Activated CD8-positive, alpha-beta memory T cell treated with anti-CD3 and anti-CD28 coated beads, Interleukin-2, amount 50 U/mL, for 4 hours (primary cell): ENCODE results near the gene CXCL14.

ENCODE experiments used
- DNase-seq: peaks from one replicate; pipeline ENCODE4 v3.0.0-alpha.2; 2020

CXCL14 gene

DNA sequence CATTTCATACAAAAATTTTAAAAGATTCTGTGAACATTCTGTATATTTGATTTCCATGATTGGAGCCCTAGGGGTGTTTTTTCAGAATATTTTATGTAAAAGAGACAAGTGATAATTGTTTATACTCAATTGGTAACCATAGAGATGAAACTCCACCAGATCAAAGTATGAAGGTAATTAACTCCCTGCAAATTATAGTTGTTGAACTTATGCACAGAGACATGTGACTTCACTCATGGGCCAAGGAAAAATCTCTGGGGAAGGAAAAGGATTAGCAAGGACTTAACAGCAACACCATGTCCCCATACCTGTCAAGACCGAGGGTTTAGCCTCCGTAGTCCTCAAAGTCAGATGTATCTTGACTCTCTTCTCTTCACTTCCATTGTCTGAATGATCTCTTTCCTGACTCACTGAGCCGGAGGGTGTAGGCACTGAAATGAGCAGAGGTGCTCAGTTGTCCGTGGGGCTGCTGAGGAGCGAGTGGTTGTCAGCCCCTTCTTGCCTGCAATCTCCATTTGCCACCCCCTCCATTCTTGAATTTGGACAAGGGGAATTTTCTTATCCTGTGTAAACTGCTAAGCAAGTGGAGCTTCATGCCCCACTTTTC lies 17.5 kb upstream of the CXCL14 start:
- no peak for DNase-seq

DNA sequence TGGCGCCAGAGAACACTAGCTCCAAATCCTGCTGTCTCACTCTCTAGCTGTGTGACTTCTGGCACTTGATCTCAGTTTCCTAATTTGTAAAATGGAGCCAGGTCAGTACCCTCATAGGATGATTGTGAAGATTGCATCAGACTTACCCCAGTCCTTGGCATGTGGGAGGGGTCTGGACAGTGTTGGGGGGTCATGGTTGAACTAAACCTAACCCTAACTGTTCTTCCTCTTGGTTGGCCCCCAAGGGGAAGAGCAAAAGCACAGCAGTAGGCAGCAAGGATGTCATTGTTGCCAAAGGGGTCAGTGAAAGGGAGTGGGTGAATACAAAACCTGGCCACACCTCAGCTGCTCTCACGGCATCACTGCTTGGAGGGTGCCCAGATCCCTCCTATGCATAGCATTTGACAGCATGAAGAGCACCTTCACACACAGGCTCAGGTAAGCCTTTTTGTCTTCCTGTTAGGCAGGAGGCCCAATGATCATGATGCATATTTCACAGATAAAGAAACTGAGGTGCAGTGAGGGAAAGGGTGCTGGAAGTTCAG lies 15.7 kb upstream of the CXCL14 start:
- no peak for DNase-seq

DNA sequence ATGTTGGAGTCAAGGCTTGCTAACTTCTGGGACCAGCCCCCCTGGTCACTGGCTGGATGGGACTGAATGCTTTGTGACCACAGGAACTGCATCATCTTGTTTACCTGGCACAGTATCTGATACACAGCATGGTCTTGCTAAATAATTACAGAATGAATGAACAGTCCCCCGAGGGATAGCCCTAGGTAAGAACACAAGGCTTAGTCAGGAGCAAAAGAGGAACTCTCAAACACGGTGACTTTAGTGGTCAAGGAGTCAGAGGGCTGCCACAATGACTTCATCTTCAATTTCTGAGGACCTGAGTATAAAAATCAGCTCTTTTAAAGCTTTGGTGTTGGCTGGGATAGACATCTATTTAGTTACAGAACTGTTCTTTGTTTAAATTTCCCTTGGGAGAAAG lies 15.1 kb upstream of the CXCL14 start:
- no peak for DNase-seq

DNA sequence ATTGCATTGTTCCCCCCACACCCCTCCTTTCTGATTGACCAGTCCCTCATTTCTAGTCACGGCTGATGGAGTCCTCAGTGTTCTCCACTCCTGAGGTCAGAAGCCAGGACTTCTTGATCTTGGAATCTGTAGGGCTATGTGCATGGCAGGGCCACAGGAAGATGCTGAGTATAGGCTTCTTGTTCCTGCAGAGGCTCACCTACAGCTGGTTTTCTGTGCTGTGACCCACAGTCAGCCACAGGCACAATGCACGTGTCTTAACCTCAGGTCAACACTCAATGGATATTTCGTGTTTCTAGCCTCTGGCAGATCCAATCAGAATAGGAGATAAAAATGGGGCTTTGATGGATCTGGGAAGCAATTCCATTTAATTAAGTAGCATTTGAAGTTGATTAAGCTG lies 14.3 kb upstream of the CXCL14 start:
- no peak for DNase-seq

DNA sequence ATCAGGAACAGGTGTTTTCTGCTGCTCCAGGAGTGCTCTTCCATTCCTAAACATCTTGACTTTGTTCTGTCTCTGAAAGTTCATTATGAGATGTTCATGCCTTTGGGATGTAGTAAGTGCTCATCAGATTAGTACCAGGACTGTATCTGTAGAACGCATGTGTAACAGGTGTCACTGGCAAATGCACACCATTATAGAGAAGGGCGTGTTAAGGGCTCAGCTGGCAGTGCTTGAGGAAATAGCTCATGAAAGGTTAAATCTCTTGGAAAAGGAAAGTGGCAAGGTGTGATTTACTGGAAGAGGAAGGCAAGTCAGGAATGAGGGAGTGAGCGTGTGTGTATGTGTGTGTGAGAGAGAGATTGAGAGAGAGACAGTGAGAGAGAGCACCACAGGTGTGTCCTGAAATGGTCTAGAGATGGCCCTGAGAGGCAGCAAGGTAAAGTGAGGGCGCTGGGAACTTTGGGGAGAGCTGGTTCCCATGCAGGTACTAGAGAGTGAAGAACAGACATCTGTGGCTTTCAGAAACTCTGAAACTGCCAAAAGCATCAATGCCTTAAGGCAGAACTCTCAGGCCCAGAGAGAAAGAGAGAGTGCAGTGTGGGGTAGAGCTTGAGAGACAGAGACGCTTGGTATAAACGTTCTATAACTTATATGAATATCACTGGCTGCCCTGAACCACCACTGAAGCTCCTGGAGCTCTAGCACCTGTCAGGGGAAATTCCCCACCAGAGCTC lies 13.7 kb upstream of the CXCL14 start:
- no peak for DNase-seq

DNA sequence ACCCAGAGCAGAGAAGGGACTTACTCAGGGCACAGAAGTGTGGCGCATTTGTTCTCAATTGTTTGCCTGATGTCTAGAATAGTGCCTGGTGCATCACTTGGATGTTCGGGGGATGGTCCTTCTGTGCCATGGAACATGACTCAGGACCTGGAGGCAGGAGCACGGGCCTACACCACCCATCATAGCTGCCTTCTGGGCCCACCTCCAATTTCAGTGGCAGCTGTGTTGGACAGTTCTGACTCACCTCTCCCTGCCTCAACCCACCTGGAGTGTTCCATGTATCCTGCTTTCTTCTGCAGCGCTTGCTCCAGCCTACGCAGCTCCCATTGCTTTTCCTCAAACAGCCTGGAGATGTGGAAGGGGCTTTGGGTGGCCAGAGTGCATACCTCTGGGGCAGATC lies 12.5 kb upstream of the CXCL14 start:
- DNase-seq = no peak

DNA sequence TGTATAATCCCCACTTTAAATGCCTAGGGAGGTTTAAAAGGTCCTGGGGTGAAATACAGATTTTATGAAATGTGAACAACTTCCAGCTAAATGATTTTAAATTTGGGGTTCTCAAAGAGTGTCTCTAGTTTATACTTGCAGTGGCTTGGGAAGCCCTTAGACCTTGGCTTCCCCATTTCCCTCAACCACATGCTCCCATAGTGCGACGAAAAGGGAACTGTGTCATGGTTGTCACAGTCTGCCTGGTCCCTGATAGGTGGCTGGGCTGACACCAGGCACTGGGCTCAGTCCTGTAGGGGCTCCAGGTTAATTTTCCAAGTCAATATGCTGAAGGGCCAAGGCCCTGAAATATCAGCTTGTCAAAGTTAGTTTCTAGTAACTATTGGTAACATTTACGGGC lies 10.4 kb upstream of the CXCL14 start:
- DNase-seq = no peak

DNA sequence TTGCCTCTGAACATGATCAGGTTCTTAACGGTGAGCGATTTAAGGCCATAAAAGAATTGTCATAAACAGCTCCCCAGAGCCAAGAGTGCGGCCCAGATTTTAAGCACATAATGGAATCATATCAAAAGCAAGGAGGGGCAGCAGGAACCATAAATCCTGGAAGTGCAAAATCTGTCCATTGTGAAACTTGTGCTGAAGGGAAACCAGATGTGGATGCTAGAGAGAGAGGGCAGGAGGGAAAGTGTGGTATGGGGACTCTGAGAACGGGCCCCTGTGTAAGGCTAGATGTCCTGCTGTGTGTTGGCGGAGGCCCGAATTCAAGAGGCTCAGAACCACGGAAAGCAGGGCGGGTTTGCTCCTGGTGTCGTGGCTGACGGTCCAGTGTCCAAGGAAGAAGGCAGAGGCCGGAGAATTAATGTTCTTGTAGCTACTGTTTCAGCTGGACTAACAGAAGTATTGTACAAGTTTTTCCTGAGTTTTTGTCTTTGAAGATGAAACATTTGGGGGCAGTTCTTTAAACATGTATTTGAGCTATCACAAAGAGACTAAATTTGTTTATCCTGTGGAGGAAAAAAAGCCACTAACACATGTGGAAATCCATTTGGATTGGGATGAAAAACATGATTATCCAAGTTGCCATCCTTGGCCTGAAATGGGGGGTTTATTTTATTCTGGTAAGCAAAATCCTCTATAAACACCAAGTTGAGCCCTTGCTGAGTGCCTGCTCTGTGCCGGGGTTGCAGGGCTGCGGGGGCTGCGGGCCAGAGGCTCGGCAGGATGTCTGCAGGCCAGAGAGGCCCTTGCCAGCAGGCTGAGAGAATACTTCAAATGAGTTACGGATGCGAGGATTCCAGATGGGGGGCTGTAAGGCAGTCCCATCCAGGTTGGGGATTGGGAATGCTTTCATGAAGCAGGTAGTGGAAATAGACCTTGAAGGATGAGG lies 9.2 kb upstream of the CXCL14 start:
- DNase-seq = no peak

DNA sequence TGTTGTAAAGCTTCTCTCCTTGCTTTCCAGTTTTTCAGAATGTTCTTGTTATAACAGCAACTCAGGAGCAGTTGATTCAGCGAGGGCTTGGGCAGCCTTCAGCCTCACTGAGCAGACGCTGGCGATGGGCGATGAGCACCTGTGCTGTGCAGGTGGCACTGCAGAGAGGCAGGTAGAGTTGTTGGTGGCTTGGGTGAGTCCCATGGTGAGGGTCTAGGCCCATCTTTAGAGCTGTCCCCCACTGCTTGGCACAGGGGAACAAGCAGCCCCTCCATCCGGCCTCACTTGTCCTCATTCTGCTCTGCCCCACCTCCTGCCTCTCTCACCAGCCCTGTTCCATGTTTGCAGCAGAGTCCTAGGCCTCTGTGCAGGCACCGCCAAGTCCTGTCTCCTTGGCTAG lies 6.1 kb upstream of the CXCL14 start:
- DNase-seq = no peak

DNA sequence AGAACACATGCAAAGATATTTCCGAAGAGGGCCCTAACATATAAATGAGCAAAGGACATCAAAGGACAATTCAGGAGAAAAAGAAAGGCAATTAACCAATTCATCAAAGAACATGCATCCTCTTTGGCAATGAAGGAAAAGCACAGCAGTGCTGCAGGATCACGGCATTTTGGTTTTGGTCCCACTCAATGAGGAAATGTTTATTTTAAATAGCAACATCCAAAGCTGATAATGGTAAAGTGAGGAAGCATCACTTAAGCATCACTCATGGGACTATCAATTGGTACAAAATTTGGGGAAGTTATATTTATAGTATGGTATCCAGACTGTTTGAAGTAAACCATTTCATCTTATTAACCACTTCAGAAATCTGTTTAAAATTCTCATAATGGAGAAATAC lies 5.5 kb upstream of the CXCL14 start:
- DNase-seq = no peak

DNA sequence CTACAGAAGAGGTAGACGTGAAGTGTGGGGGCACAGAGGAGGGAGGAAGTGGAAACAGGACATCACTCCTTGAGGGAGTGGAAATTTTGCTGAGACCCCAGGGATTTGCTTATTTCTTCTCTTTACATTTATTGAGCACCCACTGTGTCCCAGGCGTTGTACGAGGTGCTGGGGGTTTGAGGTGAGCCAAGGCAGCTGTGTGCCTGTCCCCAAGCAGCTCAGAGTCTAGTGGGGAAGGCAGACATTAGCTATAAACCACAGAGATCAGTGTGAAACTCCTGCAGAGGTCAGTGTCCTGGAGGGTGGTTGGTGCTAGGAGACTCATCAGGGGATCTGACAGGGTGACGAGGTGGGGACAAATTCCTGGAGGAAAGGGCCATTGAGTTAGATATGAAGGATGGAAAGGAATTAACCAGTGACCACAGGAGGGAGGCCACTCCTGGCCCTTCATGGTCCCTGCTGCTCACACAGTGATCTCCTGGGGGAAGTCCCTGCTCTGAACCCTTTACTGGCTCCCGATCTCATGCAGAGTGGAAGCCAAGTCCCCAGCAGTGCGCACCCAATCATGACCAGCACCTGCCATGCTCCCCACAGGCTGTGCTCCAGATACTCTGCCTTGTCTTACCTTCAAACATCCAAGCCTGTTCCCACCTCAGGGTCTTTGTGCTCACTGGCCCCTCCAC lies 3.4 kb upstream of the CXCL14 start:
- no peak for DNase-seq

DNA sequence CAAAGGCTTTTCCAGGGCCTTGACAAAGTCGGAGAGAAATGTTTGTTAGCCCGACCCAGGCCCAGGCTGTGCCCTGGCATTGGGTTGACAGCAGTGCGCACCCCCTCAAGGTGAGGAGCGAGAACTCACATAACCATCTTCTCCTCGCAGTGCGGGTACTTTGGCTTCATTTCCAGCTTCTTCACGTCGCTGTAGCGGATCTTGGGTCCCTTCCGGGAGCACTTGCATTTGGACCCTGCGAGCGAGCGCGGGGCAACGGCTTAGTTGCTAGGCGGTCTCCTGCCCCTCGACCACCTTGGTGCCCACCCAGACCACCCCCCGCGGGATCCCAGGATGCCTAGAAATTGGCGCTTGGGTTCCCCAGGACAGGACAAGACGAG lies 496 bp downstream of the CXCL14 start:
- no peak for DNase-seq

DNA sequence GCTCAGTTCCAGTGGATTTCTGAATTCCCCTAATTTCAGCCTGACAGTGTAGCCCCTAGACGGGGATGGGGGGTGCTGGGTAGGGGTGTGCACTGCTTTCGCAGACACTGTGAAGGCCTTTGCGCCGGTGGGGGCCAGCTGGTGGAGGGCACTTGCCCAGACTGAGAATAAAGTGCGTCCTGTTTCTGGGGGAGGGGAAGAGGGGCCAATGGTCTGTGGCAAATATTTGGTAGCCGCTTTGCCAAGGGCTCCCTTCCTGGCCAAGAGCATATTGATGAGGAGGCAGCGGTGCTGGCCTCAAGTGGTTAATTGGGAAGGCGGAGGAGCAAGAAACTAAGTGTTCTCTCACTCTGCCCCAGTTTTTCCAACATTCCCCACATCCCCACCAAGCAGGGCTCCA lies 1.4 kb downstream of the CXCL14 start:
- no peak for DNase-seq

DNA sequence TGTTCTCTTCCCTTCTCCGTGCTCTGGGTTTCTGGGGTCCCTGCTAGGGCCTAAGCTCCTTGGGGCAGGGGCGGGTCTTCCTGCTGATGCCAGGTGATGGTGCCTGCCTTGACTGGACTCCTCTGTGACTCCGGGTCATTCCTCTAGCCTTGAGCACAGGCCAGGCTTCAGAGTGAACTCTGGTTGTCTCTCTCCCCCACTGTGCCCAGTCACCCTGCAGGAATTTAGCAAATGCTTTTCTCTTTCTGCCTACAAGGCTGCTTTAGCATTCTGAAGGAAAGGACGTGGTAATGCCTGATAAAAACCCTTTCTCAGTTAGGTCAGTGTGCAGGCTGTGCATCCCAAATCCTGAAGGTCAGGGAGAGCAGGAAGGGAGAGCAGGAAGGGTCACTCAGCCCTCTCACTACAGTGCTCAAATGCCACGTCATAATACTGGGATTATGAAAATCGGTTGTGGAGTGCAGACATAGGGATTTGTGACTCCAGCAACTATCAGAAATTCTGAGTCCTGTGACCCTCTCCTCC lies 2.7 kb downstream of the CXCL14 start:
- DNase-seq = no peak

DNA sequence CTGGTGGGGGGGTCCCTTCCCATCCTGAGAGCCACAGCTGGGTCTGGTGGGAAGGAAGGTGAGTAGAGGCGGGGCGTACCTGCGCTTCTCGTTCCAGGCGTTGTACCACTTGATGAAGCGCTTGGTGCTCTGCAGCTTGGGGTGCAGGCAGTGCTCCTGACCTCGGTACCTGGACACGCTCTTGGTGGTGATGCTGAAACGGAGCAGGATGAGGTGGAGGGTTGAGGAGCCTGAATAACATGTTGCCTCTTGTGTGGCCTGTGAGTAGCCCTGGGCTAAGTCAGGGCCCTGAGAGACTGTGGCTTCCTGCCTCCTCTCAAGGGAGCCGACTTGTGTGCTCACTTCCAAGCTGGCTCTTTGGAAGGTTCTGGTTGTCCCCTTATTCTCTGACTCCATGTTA lies 4.3 kb downstream of the CXCL14 start:
- no peak for DNase-seq

DNA sequence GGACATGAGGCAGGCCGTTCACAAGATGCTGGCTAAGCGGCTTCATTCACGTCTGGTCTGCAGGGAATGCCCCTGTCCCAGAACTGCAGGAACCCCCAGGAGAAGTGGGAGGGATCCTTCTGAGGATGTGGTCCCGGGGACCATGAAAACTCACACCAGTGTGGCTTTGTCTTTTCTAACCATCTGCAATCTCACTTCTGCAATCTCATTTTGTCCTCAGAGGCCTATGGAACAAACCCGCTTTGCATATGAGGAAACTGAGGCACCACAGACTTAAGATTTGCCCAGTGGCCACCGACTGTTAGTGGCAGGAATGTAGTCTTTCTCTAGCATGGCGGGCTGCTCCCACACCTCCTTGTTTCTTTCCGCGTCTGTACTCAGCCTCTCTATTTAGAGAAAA lies 6.9 kb downstream of the CXCL14 start:
- no peak for DNase-seq

DNA sequence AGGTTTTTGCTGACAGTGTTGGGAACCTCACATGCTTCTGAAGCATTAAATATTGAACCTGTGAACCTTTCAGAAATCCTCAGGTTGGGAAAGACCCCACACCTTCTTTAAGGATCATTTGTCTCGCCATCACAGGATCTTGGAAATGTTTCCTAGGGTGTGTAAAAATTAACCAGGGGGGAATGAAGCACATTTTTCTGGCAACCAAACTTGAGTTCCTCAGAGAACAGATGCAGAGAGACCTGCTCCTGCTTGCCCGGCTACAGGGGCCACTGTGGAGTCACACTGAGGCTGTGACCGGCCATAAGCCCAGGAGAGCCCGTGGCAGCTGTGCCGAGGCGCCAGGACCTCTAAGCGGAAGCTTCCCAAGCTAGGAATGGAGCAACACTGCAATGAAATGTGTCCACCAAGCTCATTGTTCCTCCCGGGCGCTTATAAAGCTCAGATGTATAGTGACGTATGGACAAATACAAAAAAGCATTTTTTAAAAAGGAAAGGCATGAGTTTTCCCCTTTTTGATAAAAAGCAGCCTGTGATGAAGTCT lies 7.7 kb downstream of the CXCL14 start:
- DNase-seq = no peak

DNA sequence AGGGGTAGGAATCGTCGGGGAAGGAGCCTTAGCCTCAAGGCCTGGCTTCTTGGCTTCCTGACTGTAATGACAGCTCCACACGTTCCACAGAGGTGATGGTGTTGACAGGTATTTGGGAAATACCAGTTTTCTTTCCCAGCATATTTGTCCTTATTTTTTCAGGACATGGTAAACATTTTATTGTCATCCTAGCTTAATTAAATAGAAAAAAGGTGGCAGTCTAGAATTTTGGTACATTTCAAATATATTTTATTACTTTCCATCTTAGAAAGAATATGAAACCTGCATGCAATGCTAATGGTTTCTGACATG lies 8.4 kb downstream of the CXCL14 start:
- no peak for DNase-seq

DNA sequence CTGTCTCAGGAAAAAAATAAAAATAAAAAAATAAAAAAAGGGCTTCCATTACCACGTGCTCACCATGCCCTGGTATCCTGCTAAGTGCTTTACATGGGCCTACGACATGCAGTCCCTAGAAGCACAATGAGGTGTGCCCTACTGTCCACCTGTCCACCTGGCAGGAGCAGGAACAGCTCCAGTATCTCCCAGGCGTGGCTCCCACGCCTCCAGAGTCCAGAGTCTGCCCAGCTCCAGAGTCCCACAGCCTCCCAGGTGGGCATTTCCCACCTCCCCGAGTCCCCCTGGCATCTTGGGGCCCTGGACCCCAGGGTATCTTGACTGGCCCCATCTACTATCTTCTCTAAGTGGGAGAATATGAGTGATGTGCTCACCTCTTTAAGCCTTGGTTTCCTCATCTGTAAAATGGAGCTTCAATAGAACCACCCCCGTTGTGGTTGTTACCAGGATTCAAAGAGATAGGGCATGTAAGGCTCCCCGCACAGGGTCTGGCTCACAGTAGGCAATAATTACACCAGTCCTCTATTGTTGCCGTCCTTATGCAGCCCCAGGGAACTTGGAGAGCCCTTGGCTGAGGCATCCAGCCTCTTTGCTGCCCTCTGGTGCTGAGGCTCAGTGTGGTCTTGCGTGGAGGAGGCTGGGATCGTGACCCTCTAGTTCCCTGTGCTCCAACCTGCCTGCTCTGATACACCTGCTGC lies 8.9 kb downstream of the CXCL14 start:
- no peak for DNase-seq

DNA sequence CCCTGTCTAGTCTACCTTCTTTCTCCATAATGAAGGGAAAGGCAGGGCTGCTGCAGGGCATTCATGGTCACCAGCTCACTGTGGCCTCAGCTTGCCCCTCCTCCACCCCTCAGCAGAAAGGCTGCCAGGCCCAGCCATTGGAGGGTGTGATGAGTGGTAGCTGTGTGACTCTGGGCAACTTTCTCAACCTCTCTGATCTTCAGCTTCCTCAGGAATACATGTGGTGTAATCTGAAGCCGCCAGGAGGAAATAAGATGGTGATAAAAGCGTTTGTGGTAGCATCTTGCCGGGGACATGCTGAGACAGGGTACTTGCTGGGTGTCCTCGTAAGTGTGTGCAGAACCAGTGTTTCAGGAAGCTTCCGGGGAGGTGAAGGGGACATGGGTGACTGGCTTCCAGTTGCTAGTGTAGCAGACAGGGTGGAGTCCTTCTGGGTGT lies 9.8 kb downstream of the CXCL14 start:
- DNase-seq = no peak

DNA sequence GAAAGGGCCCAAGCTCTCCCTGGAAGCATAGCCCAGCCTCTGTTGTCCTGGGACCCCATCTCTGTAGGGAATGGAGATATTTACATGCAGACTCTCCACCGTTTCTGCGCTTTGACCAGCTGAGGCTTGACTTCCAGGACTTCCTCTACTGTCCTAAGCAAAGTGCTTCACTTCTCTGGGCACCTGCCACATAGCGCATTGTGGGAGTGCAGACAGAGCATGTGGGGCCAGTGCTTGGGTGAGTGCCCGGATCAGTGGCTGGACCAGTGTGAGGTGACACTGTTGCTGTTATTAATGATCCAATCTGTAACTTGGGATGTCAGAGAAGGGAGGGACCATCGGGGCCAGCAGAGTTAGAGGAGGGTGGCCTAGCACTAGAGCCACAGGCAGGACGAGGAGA lies 10.5 kb downstream of the CXCL14 start:
- DNase-seq = no peak

DNA sequence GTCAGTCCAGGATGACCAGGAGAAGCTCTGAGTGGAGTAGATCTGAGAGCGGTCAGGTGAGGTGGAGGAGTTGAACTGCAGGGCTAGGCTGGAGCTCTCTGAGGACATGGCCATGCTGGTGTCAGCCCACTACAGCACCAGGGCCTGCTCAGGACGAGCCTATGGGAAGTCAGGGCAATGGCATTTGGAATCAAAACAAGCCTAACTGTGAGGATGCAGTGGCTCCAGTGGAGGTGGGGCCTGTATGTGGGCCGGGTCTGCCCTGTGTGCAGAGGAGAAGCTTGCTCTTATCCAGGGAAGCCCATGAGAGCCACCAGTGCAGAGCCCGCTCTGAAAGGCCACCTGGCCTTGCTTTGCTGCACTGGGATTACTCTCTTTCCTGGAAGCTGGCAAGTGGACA lies 11.1 kb downstream of the CXCL14 start:
- no peak for DNase-seq
